ENCODE measurements around the gene INPP1. TPM values are rescaled to one million over a fixed set of nuclear protein-coding genes. Genes with fewer than 3 reads are reported as not detected.

Gene INPP1
- total RNA-seq, 1 experiment from 2014 or later = 9.5 TPM

DNA sequence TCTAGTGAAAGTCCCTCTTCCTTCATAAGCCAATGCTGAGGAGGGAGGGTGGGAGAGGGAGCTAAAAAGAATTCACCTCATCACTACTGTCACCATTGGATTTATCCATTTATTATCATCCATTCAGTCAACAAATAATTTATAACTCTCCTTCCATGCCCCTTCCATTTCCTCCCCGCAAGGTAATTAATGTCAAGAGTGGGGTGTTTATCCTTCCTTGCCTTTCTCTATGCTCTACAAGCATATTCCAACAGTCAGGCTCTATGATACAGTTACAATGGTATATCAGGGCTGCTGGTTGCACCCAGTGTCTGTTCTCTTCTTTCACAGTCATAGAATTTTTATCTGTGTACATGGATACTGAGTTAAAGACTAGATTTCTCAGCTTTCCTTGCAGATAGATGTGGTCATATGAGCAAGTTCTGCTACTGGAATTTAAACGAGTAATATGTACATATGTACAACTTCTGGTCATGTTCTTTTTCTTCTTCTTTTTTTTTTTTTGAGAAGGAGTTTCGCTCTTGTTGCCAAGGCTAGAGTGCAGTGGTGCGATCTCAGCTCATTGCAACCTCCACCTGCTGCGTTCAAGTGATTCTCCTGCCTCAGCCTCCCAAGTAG is 59.7 kb downstream of the INPP1 start:
- H3K4me1 ChIP-seq (replicated peaks; ENCODE audit: insufficient read depth) = 0 out of 2 replicates have a peak, but pooled peaks cover 6% of the 10 kb centered on the region
- intact Hi-C loops (cut with micrococcal nuclease; ENCODE audit: unreplicated experiment) = no loop called here
- H3K27ac ChIP-seq = no peak overlapping the region
- H4K20me1 ChIP-seq (ENCODE audit: insufficient read depth) = no peaks in the 10 kb centered on the region
- H2AFZ ChIP-seq = no peak overlapping the region
- H3K27me3 ChIP-seq (ENCODE audit: insufficient read depth, low read depth) = no peaks in the 10 kb centered on the region
- H3K4me3 ChIP-seq = no peak overlapping the region
- H3K36me3 ChIP-seq (ENCODE audit: low read depth) = no peaks in the 10 kb centered on the region
- BruUV-seq (replicated peaks) = no TSS peak
- no peaks in the 10 kb centered on the region for H3K9me2 ChIP-seq (ENCODE audit: insufficient read depth)
- H3K79me2 ChIP-seq (ENCODE audit: low read depth) = no peaks in the 10 kb centered on the region
- POLR2A ChIA-PET (ENCODE audit: unreplicated experiment) = no interaction called here
- H3F3A ChIP-seq (ENCODE audit: insufficient read depth, low read depth) = peaks cover 3% of the 10 kb centered on the region; the same call in 1 of the 2 replicates
- peaks cover 3% of the 10 kb centered on the region; the same call in 1 of the 2 replicates for H3K9me3 ChIP-seq (ENCODE audit: insufficient read depth, low read depth)
- TF ChIP-seq, protein P1, sequence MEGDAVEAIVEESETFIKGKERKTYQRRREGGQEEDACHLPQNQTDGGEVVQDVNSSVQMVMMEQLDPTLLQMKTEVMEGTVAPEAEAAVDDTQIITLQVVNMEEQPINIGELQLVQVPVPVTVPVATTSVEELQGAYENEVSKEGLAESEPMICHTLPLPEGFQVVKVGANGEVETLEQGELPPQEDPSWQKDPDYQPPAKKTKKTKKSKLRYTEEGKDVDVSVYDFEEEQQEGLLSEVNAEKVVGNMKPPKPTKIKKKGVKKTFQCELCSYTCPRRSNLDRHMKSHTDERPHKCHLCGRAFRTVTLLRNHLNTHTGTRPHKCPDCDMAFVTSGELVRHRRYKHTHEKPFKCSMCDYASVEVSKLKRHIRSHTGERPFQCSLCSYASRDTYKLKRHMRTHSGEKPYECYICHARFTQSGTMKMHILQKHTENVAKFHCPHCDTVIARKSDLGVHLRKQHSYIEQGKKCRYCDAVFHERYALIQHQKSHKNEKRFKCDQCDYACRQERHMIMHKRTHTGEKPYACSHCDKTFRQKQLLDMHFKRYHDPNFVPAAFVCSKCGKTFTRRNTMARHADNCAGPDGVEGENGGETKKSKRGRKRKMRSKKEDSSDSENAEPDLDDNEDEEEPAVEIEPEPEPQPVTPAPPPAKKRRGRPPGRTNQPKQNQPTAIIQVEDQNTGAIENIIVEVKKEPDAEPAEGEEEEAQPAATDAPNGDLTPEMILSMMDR (conservative IDR thresholded peaks at IDR 0.05) = no peak
- no peak for TF ChIP-seq EZH2 (IDR thresholded peaks at IDR 0.05; ENCODE audit: low read depth)
- CTCF ChIA-PET = no interaction called here
- no peak for DNase-seq
- no peak overlapping the region for H3K4me2 ChIP-seq

GRCh38 chr2:190404487-190404886 is 61.1 kb downstream of the INPP1 start:
- Histone ChIP-seq H3K9me3 (ENCODE audit: insufficient read depth, low read depth) (peaks cover 3% of the 10 kb centered on the region; the same call in 1 of the 2 replicates), H3K4me2 (no peak overlapping the region), H4K20me1 (ENCODE audit: insufficient read depth) (no peaks in the 10 kb centered on the region), H3K27ac (no peak overlapping the region), H3K4me3 (no peak overlapping the region), H3K36me3 (ENCODE audit: low read depth) (no peaks in the 10 kb centered on the region), H3F3A (ENCODE audit: insufficient read depth, low read depth) (peaks cover 3% of the 10 kb centered on the region; the same call in 1 of the 2 replicates), H3K79me2 (ENCODE audit: low read depth) (no peaks in the 10 kb centered on the region), H3K4me1 (replicated peaks; ENCODE audit: insufficient read depth) (peaks cover 12% of the 10 kb centered on the region), H3K9me2 (ENCODE audit: insufficient read depth) (no peaks in the 10 kb centered on the region), H3K27me3 (ENCODE audit: insufficient read depth, low read depth) (no peaks in the 10 kb centered on the region), H2AFZ (no peak overlapping the region)
- CTCF ChIA-PET = no interaction called here
- DNase-seq = peak; percentile 3 to 62
- TF ChIP-seq, protein P1 (conservative IDR thresholded peaks at IDR 0.05) = no peak
- TF ChIP-seq EZH2 (IDR thresholded peaks at IDR 0.05; ENCODE audit: low read depth) = no peak
- POLR2A ChIA-PET (ENCODE audit: unreplicated experiment) = interaction anchor here (0.7 kb wide), 1 partner anchor 129 kb away, joined by 3 read pairs; no protein-coding TSS in a partner anchor
- BruUV-seq (replicated peaks) = no TSS peak
- intact Hi-C loops (cut with micrococcal nuclease; ENCODE audit: unreplicated experiment) = no loop called here

DNA sequence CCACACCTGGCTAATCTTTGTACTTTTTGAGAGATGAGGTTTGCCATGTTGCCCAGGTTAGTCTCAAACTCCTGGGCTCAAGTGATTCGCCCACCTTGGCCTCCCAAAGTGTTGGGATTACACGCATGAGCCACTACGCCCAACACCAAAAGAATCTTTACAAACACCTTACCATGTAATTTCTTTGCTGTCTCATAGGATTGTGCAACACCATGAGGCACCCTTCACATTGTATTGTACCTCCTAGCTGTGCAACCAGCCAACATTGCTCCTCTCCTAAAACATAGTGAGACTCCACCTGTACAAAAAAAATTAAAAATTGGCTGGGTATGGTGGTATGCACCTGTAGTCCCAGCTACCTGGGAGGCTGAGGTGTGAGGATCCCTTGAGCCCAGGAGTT is 61.7 kb downstream of the INPP1 start:
- intact Hi-C loops (cut with micrococcal nuclease; ENCODE audit: unreplicated experiment) = no loop called here
- Histone ChIP-seq H3K36me3 (ENCODE audit: low read depth) (no peaks in the 10 kb centered on the region), H3K9me3 (ENCODE audit: insufficient read depth, low read depth) (peaks cover 3% of the 10 kb centered on the region; the same call in 1 of the 2 replicates), H3K27me3 (ENCODE audit: insufficient read depth, low read depth) (no peaks in the 10 kb centered on the region), H3K9me2 (ENCODE audit: insufficient read depth) (no peaks in the 10 kb centered on the region), H4K20me1 (ENCODE audit: insufficient read depth) (no peaks in the 10 kb centered on the region), H3F3A (ENCODE audit: insufficient read depth, low read depth) (peaks cover 3% of the 10 kb centered on the region; the same call in 1 of the 2 replicates), H2AFZ (no peak overlapping the region), H3K4me1 (replicated peaks; ENCODE audit: insufficient read depth) (peaks cover 17% of the 10 kb centered on the region), H3K27ac (no peak overlapping the region), H3K4me3 (no peak overlapping the region), H3K79me2 (ENCODE audit: low read depth) (no peaks in the 10 kb centered on the region), H3K4me2 (no peak overlapping the region)
- POLR2A ChIA-PET (ENCODE audit: unreplicated experiment) = no interaction called here
- CTCF ChIA-PET = no interaction called here
- BruUV-seq (replicated peaks) = no TSS peak
- TF ChIP-seq EZH2 (IDR thresholded peaks at IDR 0.05; ENCODE audit: low read depth) = no peak
- TF ChIP-seq, protein P1 (conservative IDR thresholded peaks at IDR 0.05) = no peak
- DNase-seq = no peak
